Gastrocnemius medialis (tissue), 4 donors: Measurements from ENCODE around the gene FARS2. TPM values are rescaled to one million over a fixed set of nuclear protein-coding genes. Genes with fewer than 3 reads are reported as not detected.
"Not testable (repeated sequence)": the region's sequence is repeated elsewhere in the genome, so short reads cannot be mapped to it uniquely, and the experiment has no call there.

Experiments
- ATAC-seq, 2 donors: fragments of 150-250 bp; one replicate each; pipeline ENCODE4 v1.9.1; 2016
- DNase-seq, 2 donors: peaks; one replicate each; pipeline ENCODE4 v3.0.0-alpha.2; 2019
- H3K27ac ChIP-seq, 4 donors: fragments of 200-600 bp; sonication (generic); 1 replicate in 1 of 4; 2 replicates in 3 of 4; pipeline ENCODE4 v1.5.1; 2016 to 2018; ENCODE audit warnings: mild to moderate bottlenecking in 2 of 4, moderate library complexity in 1 of 4
- H3K27me3 ChIP-seq, 3 donors: fragments of 200-600 bp; sonication (generic) in 2 of 3; 1 replicate in 1 of 3; 2 replicates in 2 of 3; pipeline versions ENCODE4 v1.5.1 to v1.6.0; 2016 to 2019; ENCODE audit warnings: mild to moderate bottlenecking in 1 of 3, moderate library complexity in 1 of 3
- H3K36me3 ChIP-seq, 2 donors: fragments of 200-600 bp; sonication (generic) in 1 of 2; one replicate each; pipeline ENCODE4 v1.5.1; 2017 to 2018
- H3K4me1 ChIP-seq, 2 donors: fragments of 200-600 bp; sonication (generic) in 1 of 2; one replicate each; pipeline ENCODE4 v1.5.1; 2016 to 2017; ENCODE audit warnings: mild to moderate bottlenecking in 2 of 2
- H3K4me3 ChIP-seq, 4 donors: fragments of 200-600 bp; sonication (generic) in 3 of 4; 1 replicate in 1 of 4; 2 replicates in 3 of 4; pipeline ENCODE4 v1.5.1; 2016 to 2019; ENCODE audit warnings: mild to moderate bottlenecking in 2 of 4
- H3K9me3 ChIP-seq, 3 donors: fragments of 200-600 bp; sonication (generic) in 2 of 3; 1 replicate in 1 of 3; 2 replicates in 2 of 3; pipeline ENCODE4 v1.5.1; 2016 to 2019
- POLR2A ChIP-seq, 2 donors: fragments of 450-650 bp; IDR thresholded peaks; one replicate each; pipeline ENCODE4 v1.6.1; 2017; ENCODE audit warnings: antibody characterized with exemption in 2 of 2, mild to moderate bottlenecking in 2 of 2, moderate library complexity in 2 of 2
- in situ Hi-C, 4 donors: fragments of 200-750 bp; cut with MboI; loops; one replicate each; pipeline versions ENCODE4 v1.15.0 to v1.8.0; 2017; ENCODE audit warnings: low sequenced_read_pairs in 4 of 4
- intact Hi-C: fragments of 100-400 bp; cut with DNase I; formaldehyde crosslinking; loops from one replicate; pipeline ENCODE4 v1.15.1; 2023; ENCODE audit warnings: low total_unique reads
- total RNA-seq, 4 donors: library from RNA; depleted of rRNA; stranded (reverse); fragments of >200 nt; gene quantifications; one replicate each; pipeline versions ENCODE4 v1.1.0 to v1.2.3, GENCODE V29; 2016
- TF ChIP-seq, protein P1 (sequence below), 5 experiments: fragments of 450-650 bp in 3 of 5; fragments of 200-600 bp in 2 of 5; sonication (generic) in 2 of 5; IDR thresholded peaks in 4 of 5; conservative IDR thresholded peaks in 1 of 5; 1 replicate in 4 of 5; 2 replicates in 1 of 5; pipeline ENCODE4 v1.5.1; 2016 to 2019; ENCODE audit warnings: antibody characterized with exemption in 5 of 5, mild to moderate bottlenecking in 3 of 5, moderate library complexity in 3 of 5

The FARS2 gene
- total RNA-seq, 4 donors from 2014 or later: 13.6 to 24.0 (median 15.8) TPM

DNA sequence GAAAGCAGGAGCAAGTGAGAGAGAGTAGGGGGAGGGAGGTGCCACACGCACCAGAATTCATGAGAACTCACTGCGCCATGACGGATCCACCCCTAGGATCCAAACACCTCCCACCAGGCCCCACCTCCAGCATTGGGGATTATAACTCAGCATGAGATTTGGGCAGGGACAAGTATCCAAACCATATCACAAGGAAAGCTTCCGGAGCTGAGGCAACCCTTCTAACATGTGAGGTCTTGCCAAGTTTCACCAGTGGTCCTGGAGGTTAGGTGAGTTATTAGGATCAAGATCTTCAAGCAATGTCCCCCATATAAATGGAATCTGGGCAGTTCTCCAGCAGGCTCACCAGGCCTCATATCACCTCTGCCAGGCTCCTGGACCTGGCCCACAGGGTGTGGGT, 437.0 kb downstream of the FARS2 start:
- intact Hi-C loops: no loop called here
- Histone ChIP-seq H3K27ac (no peak overlapping the region), H3K36me3 (no peaks in the 10 kb centered on the region)

DNA sequence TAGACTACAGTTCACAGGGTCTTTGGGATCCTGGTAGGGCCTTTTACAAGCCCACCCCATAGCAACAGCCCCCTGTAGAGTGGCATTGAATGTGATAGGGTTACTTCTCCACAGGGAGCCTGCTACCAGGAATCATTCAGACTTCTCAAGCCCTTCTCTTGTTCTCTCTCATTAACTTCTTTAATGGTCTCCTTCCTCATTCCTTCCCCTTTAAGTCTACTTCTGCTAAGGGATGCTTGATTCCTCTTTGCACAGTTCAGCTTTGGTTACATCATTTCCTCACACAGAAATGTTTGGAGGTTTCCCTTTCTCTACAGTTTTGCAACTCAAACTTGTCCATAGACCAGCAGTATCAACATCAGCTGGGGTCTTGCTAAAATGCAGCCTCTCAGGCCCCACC, 437.8 kb downstream of the FARS2 start:
- ATAC-seq, in situ Hi-C loops, H3K27me3 ChIP-seq, H3K9me3 ChIP-seq, DNase-seq, intact Hi-C loops, H3K4me3 ChIP-seq, H3K4me1 ChIP-seq, H3K27ac ChIP-seq, H3K36me3 ChIP-seq: not testable (repeated sequence)

More for the DNA sequence above, 437.0 kb downstream of the FARS2 start:
- TF ChIP-seq, protein P1, sequence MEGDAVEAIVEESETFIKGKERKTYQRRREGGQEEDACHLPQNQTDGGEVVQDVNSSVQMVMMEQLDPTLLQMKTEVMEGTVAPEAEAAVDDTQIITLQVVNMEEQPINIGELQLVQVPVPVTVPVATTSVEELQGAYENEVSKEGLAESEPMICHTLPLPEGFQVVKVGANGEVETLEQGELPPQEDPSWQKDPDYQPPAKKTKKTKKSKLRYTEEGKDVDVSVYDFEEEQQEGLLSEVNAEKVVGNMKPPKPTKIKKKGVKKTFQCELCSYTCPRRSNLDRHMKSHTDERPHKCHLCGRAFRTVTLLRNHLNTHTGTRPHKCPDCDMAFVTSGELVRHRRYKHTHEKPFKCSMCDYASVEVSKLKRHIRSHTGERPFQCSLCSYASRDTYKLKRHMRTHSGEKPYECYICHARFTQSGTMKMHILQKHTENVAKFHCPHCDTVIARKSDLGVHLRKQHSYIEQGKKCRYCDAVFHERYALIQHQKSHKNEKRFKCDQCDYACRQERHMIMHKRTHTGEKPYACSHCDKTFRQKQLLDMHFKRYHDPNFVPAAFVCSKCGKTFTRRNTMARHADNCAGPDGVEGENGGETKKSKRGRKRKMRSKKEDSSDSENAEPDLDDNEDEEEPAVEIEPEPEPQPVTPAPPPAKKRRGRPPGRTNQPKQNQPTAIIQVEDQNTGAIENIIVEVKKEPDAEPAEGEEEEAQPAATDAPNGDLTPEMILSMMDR (IDR thresholded peaks at IDR 0.05 in 4 of 5, conservative IDR thresholded peaks at IDR 0.05 in 1 of 5): no peak
- no peak for TF ChIP-seq POLR2A (IDR thresholded peaks at IDR 0.05)
- in situ Hi-C loops: no loop called here
- DNase-seq (no peak), ATAC-seq (no peak)
- no peak overlapping the region for H3K4me3 ChIP-seq
- H3K9me3 ChIP-seq: no peaks in the 10 kb centered on the region
- H3K4me1 ChIP-seq: no peaks in the 10 kb centered on the region
- H3K27me3 ChIP-seq: no peaks in the 10 kb centered on the region

DNA sequence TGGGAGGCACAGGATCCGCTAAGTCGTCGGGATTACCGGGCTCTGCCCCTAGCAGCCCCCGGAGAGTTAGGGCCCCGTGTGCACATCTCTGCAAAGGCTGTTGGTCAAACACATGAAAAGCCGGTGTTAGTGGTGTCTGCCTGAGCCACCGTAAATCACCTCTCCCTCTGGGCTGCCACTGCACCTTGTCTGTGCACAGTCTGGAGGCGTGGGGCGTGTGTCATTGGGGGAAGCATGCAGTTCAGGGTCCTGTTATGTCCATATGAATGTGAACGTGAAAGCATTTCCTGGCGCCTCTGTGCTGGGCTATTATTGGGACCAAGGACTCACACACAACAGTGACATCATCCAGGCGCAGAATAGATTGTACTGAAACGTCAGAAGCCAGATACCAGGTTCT, 439.9 kb downstream of the FARS2 start:
- no peak for DNase-seq
- no peak for ATAC-seq
- H3K4me1 ChIP-seq: no peaks in the 10 kb centered on the region
- H3K27me3 ChIP-seq: no peaks in the 10 kb centered on the region
- no peak overlapping the region for H3K27ac ChIP-seq
- TF ChIP-seq, protein P1 (IDR thresholded peaks at IDR 0.05 in 4 of 5, conservative IDR thresholded peaks at IDR 0.05 in 1 of 5): no peak
- TF ChIP-seq POLR2A (IDR thresholded peaks at IDR 0.05): no peak
- intact Hi-C loops: no loop called here
- no peak overlapping the region for H3K4me3 ChIP-seq
- in situ Hi-C loops: no loop called here
- no peaks in the 10 kb centered on the region for H3K9me3 ChIP-seq
- no peaks in the 10 kb centered on the region for H3K36me3 ChIP-seq

DNA sequence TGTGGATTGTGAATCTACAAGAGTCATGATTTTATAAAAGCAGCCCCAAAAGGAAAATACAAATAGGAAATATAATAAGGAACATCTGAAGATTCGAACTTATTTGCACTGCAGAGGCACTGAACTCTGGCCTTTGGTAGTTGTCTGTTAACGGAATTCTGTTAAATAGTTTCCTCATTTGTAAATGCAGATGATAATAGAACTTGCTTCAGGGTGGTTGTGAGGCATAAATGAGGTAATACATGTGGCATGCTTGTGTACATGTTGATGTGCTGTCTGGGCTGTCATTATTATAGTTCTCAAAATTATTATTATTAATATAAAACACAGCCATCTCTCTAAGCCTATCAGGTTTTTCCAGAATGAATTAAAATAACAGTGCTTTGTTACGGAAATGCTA, 443.4 kb downstream of the FARS2 start:
- no peak overlapping the region for H3K27ac ChIP-seq
- H3K4me3 ChIP-seq: no peak overlapping the region
- H3K36me3 ChIP-seq: no peaks in the 10 kb centered on the region
- in situ Hi-C loops: no loop called here
- H3K27me3 ChIP-seq: no peaks in the 10 kb centered on the region
- DNase-seq: no peak
- intact Hi-C loops: no loop called here
- no peak for TF ChIP-seq POLR2A (IDR thresholded peaks at IDR 0.05)
- TF ChIP-seq, protein P1 (IDR thresholded peaks at IDR 0.05 in 4 of 5, conservative IDR thresholded peaks at IDR 0.05 in 1 of 5): no peak
- H3K4me1 ChIP-seq: no peaks in the 10 kb centered on the region
- no peaks in the 10 kb centered on the region for H3K9me3 ChIP-seq
- ATAC-seq: no peak

DNA sequence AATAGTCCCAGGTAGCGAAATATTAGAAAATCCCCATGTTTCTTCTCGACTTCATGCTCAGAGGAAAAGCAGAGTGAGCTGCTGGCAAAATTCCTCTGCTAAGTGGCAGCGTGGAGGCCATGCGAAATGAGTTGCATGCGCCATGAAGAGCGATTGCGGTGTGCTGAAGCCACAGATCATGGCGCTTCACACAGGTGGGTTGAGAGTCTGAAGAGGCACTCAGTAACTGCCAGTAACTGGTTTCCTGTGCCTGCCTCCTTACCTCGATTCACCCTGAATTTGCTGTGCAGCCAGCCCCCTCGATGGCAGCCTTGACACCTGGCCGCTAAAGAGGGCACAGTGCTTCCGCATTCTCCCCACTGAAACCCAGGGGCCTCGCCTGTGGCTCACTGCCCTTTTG, 443.9 kb downstream of the FARS2 start:
- TF ChIP-seq, protein P1 (IDR thresholded peaks at IDR 0.05 in 4 of 5, conservative IDR thresholded peaks at IDR 0.05 in 1 of 5): no peak
- no peak for TF ChIP-seq POLR2A (IDR thresholded peaks at IDR 0.05)
- intact Hi-C loops: no loop called here
- Histone ChIP-seq H3K27me3 (no peaks in the 10 kb centered on the region), H3K9me3 (no peaks in the 10 kb centered on the region), H3K4me1 (no peaks in the 10 kb centered on the region), H3K27ac (no peak overlapping the region), H3K36me3 (no peaks in the 10 kb centered on the region), H3K4me3 (no peak overlapping the region)
- ATAC-seq (no peak), DNase-seq (no peak)
- in situ Hi-C loops: no loop called here
